WTC11 (cell line): ENCODE measurements around the gene RSPO3.

Experiments used
- CTCF ChIP-seq: fragments of 200-600 bp; IDR thresholded peaks from 2 replicates; pipeline ENCODE4 v1.8.0; 2022; ENCODE audit warnings: antibody characterized with exemption
- FOXK1 ChIP-seq: sonication (generic); formaldehyde crosslinking; IDR thresholded peaks from 2 replicates; pipeline ENCODE4 v1.8.0; 2022; ENCODE audit warnings: mild to moderate bottlenecking, moderate library complexity, missing genetic modification reagents
- FOXP4 ChIP-seq: sonication (generic); formaldehyde crosslinking; IDR thresholded peaks from 2 replicates; pipeline ENCODE4 v1.8.0; 2022; ENCODE audit warnings: mild to moderate bottlenecking, missing genetic modification reagents
- STAT6 ChIP-seq: sonication (generic); formaldehyde crosslinking; conservative IDR thresholded peaks from 2 replicates; pipeline ENCODE4 v1.8.1; 2023; ENCODE audit warnings: mild to moderate bottlenecking, low read depth, missing genetic modification reagents, moderate library complexity
- TEAD1 ChIP-seq: sonication (generic); formaldehyde crosslinking; IDR thresholded peaks from 2 replicates; pipeline ENCODE4 v1.8.0; 2022; ENCODE audit warnings: mild to moderate bottlenecking, missing genetic modification reagents
- TP53 ChIP-seq: sonication (generic); formaldehyde crosslinking; IDR thresholded peaks from 2 replicates; pipeline ENCODE4 v1.8.1; 2023; ENCODE audit warnings: mild to moderate bottlenecking, missing genetic modification reagents

DNA sequence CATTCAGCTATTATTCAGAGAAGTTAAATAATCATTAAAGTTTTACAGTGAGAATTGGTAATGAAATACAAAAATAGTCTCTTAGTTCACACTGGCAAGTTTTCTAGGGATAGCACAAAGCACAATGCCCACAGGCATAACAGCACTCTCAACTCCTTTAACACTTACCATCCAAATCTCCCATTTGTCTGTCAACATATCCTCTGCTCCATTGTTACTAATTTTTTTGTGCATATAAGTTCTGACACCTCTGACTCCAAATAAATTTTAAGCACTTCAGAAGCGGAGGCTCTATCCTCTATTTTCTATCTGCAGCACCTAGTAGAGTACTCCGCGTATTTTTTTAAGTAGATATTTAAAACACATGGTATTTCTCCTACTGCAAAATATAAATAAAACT lies 15.6 kb upstream of the RSPO3 start:
- TF ChIP-seq TP53 (CRISPR knock-in tag) (no peak), FOXK1 (CRISPR knock-in tag) (no peak), STAT6 (no peak), CTCF (no peak), FOXP4 (no peak), TEAD1 (CRISPR knock-in tag) (no peak)
